GM10248 (cell line): ENCODE measurements around the gene CT45A2.
"Not testable (repeated sequence)": the region's sequence is repeated elsewhere in the genome, so short reads cannot be mapped to it uniquely, and the experiment has no call there.

ENCODE experiments used
- CTCF ChIA-PET: fragments of 300-600 bp; sonication (Branson Sonifier 250); formaldehyde crosslinking; extraction: SDS; loops from one replicate; lab custom pipeline; 2021; ENCODE audit warnings: antibody characterized with exemption; lab: Yijun Ruan, JAX
- POLR2A ChIA-PET: fragments of 350-650 bp; sonication (Branson Sonifier 250); formaldehyde crosslinking; extraction: SDS; loops from one replicate; lab custom pipeline; 2020; ENCODE audit warnings: antibody characterized with exemption; lab: Yijun Ruan, JAX
- DNase-seq: peaks from one replicate; pipeline ENCODE4 v3.0.0; 2012; ENCODE audit errors: extremely low spot score

Gene CT45A2, protein sequence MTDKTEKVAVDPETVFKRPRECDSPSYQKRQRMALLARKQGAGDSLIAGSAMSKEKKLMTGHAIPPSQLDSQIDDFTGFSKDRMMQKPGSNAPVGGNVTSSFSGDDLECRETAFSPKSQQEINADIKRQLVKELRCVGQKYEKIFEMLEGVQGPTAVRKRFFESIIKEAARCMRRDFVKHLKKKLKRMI

GRCh38 chrX:135819912-135820311 is at the start of gene CT45A2:
Gene CT45A2 (minus strand): TSS chrX:135820012. CDS start chrX:135816265, 3,747 bp downstream.
- POLR2A ChIA-PET, DNase-seq, CTCF ChIA-PET: not testable (repeated sequence)

- DNase-seq, CTCF ChIA-PET, POLR2A ChIA-PET: not testable (repeated sequence)
These were observed 34.6 kb upstream of the CT45A2 start, which contains the start of gene CT45A8 for GRCh38 chrX:135854438-135854837. Gene CT45A8 (minus strand): TSS chrX:135854538. CDS start chrX:135850783, 3,755 bp downstream.

DNA sequence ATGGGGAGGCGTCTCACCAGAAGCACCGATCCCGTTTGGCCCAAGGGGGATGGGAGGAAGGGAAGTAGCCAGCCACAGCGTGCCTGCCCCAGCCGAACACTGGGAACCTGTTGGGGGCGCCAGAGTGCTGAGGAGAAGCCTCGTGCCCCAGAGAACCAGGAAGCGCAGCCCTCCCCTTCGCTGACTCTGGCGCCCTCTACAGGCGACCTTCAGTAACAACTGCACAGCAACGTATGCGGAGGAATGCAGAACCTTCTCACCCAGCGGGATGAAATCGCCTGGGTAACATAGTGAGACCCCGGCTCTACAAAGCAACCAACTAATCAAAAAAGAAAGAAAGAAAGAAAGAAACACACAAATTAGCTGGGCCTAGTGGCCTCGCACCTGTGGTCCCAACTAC is 17.4 kb upstream of the CT45A2 start, which contains the start of gene CT45A7:
Gene CT45A7 (minus strand): TSS at position 101 of the 400 bp plus-strand sequence. CDS start 3,747 bp downstream, outside the sequence.
- POLR2A ChIA-PET, CTCF ChIA-PET: not testable (repeated sequence)

DNA sequence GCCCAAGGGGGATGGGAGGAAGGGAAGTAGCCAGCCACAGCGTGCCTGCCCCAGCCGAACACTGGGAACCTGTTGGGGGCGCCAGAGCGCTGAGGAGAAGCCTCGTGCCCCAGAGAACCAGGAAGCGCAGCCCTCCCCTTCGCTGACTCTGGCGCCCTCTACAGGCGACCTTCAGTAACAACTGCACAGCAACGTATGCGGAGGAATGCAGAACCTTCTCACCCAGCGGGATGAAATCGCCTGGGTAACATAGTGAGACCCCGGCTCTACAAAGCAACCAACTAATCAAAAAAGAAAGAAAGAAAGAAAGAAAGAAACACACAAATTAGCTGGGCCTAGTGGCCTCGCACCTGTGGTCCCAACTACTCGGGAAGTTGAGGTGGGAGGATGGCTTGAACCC is 17.1 kb downstream of the CT45A2 start, which contains the start of gene CT45A6:
Gene CT45A6 (minus strand): TSS at position 101 of the 400 bp plus-strand sequence. CDS start 3,794 bp downstream, outside the sequence.
- POLR2A ChIA-PET, CTCF ChIA-PET, DNase-seq: not testable (repeated sequence)

More for the DNA sequence above, 17.4 kb upstream of the CT45A2 start, which contains the start of gene CT45A7:
- DNase-seq: not testable (repeated sequence)

DNA sequence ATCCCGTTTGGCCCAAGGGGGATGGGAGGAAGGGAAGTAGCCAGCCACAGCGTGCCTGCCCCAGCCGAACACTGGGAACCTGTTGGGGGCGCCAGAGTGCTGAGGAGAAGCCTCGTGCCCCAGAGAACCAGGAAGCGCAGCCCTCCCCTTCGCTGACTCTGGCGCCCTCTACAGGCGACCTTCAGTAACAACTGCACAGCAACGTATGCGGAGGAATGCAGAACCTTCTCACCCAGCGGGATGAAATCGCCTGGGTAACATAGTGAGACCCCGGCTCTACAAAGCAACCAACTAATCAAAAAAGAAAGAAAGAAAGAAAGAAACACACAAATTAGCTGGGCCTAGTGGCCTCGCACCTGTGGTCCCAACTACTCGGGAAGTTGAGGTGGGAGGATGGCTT is 34.4 kb downstream of the CT45A2 start, which contains the start of gene CT45A5:
Gene CT45A5 (minus strand): TSS at position 101 of the 400 bp plus-strand sequence. CDS start 3,774 bp downstream, outside the sequence.
- CTCF ChIA-PET, POLR2A ChIA-PET, DNase-seq: not testable (repeated sequence)

DNA sequence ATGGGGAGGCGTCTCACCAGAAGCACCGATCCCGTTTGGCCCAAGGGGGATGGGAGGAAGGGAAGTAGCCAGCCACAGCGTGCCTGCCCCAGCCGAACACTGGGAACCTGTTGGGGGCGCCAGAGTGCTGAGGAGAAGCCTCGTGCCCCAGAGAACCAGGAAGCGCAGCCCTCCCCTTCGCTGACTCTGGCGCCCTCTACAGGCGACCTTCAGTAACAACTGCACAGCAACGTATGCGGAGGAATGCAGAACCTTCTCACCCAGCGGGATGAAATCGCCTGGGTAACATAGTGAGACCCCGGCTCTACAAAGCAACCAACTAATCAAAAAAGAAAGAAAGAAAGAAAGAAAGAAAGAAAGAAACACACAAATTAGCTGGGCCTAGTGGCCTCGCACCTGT is 51.7 kb downstream of the CT45A2 start, which contains the start of gene CT45A3:
Gene CT45A3 (minus strand): TSS at position 101 of the 400 bp plus-strand sequence. CDS start 3,747 bp downstream, outside the sequence.
- DNase-seq, CTCF ChIA-PET, POLR2A ChIA-PET: not testable (repeated sequence)
